ENCODE measurements around the gene NDFIP1.

GRCh38 chr5:142107036-142107735, 1.4 kb upstream of the NDFIP1 start:
- TF ChIP-seq, protein P1, sequence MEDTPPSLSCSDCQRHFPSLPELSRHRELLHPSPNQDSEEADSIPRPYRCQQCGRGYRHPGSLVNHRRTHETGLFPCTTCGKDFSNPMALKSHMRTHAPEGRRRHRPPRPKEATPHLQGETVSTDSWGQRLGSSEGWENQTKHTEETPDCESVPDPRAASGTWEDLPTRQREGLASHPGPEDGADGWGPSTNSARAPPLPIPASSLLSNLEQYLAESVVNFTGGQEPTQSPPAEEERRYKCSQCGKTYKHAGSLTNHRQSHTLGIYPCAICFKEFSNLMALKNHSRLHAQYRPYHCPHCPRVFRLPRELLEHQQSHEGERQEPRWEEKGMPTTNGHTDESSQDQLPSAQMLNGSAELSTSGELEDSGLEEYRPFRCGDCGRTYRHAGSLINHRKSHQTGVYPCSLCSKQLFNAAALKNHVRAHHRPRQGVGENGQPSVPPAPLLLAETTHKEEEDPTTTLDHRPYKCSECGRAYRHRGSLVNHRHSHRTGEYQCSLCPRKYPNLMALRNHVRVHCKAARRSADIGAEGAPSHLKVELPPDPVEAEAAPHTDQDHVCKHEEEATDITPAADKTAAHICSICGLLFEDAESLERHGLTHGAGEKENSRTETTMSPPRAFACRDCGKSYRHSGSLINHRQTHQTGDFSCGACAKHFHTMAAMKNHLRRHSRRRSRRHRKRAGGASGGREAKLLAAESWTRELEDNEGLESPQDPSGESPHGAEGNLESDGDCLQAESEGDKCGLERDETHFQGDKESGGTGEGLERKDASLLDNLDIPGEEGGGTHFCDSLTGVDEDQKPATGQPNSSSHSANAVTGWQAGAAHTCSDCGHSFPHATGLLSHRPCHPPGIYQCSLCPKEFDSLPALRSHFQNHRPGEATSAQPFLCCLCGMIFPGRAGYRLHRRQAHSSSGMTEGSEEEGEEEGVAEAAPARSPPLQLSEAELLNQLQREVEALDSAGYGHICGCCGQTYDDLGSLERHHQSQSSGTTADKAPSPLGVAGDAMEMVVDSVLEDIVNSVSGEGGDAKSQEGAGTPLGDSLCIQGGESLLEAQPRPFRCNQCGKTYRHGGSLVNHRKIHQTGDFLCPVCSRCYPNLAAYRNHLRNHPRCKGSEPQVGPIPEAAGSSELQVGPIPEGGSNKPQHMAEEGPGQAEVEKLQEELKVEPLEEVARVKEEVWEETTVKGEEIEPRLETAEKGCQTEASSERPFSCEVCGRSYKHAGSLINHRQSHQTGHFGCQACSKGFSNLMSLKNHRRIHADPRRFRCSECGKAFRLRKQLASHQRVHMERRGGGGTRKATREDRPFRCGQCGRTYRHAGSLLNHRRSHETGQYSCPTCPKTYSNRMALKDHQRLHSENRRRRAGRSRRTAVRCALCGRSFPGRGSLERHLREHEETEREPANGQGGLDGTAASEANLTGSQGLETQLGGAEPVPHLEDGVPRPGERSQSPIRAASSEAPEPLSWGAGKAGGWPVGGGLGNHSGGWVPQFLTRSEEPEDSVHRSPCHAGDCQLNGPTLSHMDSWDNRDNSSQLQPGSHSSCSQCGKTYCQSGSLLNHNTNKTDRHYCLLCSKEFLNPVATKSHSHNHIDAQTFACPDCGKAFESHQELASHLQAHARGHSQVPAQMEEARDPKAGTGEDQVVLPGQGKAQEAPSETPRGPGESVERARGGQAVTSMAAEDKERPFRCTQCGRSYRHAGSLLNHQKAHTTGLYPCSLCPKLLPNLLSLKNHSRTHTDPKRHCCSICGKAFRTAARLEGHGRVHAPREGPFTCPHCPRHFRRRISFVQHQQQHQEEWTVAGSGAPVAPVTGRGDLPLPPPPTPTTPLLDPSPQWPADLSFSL (CRISPR knock-in tag; IDR thresholded peaks at IDR 0.05): no peak
- TF ChIP-seq ZNF720 (CRISPR knock-in tag; IDR thresholded peaks at IDR 0.05): no peak
- TF ChIP-seq, protein P2, sequence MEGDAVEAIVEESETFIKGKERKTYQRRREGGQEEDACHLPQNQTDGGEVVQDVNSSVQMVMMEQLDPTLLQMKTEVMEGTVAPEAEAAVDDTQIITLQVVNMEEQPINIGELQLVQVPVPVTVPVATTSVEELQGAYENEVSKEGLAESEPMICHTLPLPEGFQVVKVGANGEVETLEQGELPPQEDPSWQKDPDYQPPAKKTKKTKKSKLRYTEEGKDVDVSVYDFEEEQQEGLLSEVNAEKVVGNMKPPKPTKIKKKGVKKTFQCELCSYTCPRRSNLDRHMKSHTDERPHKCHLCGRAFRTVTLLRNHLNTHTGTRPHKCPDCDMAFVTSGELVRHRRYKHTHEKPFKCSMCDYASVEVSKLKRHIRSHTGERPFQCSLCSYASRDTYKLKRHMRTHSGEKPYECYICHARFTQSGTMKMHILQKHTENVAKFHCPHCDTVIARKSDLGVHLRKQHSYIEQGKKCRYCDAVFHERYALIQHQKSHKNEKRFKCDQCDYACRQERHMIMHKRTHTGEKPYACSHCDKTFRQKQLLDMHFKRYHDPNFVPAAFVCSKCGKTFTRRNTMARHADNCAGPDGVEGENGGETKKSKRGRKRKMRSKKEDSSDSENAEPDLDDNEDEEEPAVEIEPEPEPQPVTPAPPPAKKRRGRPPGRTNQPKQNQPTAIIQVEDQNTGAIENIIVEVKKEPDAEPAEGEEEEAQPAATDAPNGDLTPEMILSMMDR (CRISPR knock-in tag; IDR thresholded peaks at IDR 0.05): no peak
- TF ChIP-seq HNF4A (CRISPR knock-in tag; IDR thresholded peaks at IDR 0.05): no peak
- TF ChIP-seq ZNF644 (CRISPR knock-in tag; IDR thresholded peaks at IDR 0.05; ENCODE audit: low read depth): no peak
- TF ChIP-seq FOXK2 (IDR thresholded peaks at IDR 0.05): no peak
- TF ChIP-seq CHD2 (IDR thresholded peaks at IDR 0.05; ENCODE audit: low read depth, low read length): no peak
- TF ChIP-seq CREM (IDR thresholded peaks at IDR 0.05): no peak
- no peak for TF ChIP-seq CREM (CRISPR knock-in tag; IDR thresholded peaks at IDR 0.05)
- no peak for TF ChIP-seq FOXA1 (IDR thresholded peaks at IDR 0.05)
- TF ChIP-seq FOXA1 (CRISPR knock-in tag; IDR thresholded peaks at IDR 0.05): no peak
- TF ChIP-seq MTF1 (CRISPR knock-in tag; IDR thresholded peaks at IDR 0.05): no peak
